Progenitor cell of endocrine pancreas (in vitro differentiated cells): ENCODE data around the gene SEC24D. TPM values are rescaled to one million over a fixed set of nuclear protein-coding genes. Genes with fewer than 3 reads are reported as not detected.

Experiments used
- DNase-seq: peaks from one replicate; pipeline ENCODE4 v3.0.0; 2021; ENCODE audit warnings: low spot score; ENCODE audit not compliant: unreplicated experiment
- H3K27ac Mint-ChIP-seq: 2 replicates; pipeline ENCODE4 v1.8.0; 2021; ENCODE audit warnings: mild to moderate bottlenecking, moderate library complexity, mixed read lengths
- H3K27me3 Mint-ChIP-seq: 2 replicates; pipeline ENCODE4 v1.8.0; 2021; ENCODE audit warnings: mixed read lengths
- H3K36me3 Mint-ChIP-seq: 2 replicates; pipeline ENCODE4 v1.8.0; 2022; ENCODE audit warnings: mixed read lengths; ENCODE audit not compliant: insufficient read depth
- H3K4me1 Mint-ChIP-seq: 2 replicates; pipeline ENCODE4 v1.8.0; 2021; ENCODE audit warnings: low read depth, mixed read lengths
- H3K4me3 Mint-ChIP-seq: 2 replicates; pipeline ENCODE4 v1.8.0; 2021; ENCODE audit warnings: low read depth, mild to moderate bottlenecking, moderate library complexity, mixed read lengths
- H3K9me3 Mint-ChIP-seq: 2 replicates; pipeline ENCODE4 v1.8.0; 2021; ENCODE audit warnings: low read depth, mixed read lengths
- CTCF ChIP-seq: fragments of 200-600 bp; sonication (generic); IDR thresholded peaks from one replicate; pipeline ENCODE4 v1.5.0; 2021; ENCODE audit warnings: antibody characterized with exemption, mild to moderate bottlenecking; ENCODE audit not compliant: unreplicated experiment
- total RNA-seq: library from RNA; stranded (reverse); gene quantifications from 2 replicates; pipeline ENCODE4 v1.2.1, GENCODE V29; 2021

SEC24D gene
- total RNA-seq, 1 donor from 2014 or later: 30.2 TPM

GRCh38 chr4:118772081-118772766 lies 63.7 kb downstream of the SEC24D start:
- Mint-ChIP-seq H3K9me3 (no peaks in the 10 kb centered on the region), H3K4me1 (peaks cover 7% of the 10 kb centered on the region), H3K27me3 (no peaks in the 10 kb centered on the region), H3K4me3 (no peak overlapping the region), H3K36me3 (peaks cover 2% of the 10 kb centered on the region), H3K27ac (no peak overlapping the region)
- no peak for DNase-seq
- TF ChIP-seq CTCF: peak; percentile 68

GRCh38 chr4:118770741-118771187 lies 65.2 kb downstream of the SEC24D start:
- no peak overlapping the region for H3K4me3 Mint-ChIP-seq
- H3K27ac Mint-ChIP-seq: no peak overlapping the region
- DNase-seq: no peak

GRCh38 chr4:118769161-118769560 lies 66.8 kb downstream of the SEC24D start:
- Mint-ChIP-seq H3K9me3 (no peaks in the 10 kb centered on the region), H3K27me3 (no peaks in the 10 kb centered on the region), H3K4me3 (no peak overlapping the region), H3K27ac (peak overlapping the region; percentile 45), H3K36me3 (peaks cover 2% of the 10 kb centered on the region), H3K4me1 (peaks cover 4% of the 10 kb centered on the region)
- no peak for DNase-seq
- TF ChIP-seq CTCF: no peak

More at GRCh38 chr4:118770741-118771187, 65.2 kb downstream of the SEC24D start:
- no peak for TF ChIP-seq CTCF
- no peaks in the 10 kb centered on the region for H3K27me3 Mint-ChIP-seq
- H3K36me3 Mint-ChIP-seq: peaks cover 2% of the 10 kb centered on the region
- H3K4me1 Mint-ChIP-seq: peaks cover 7% of the 10 kb centered on the region
- H3K9me3 Mint-ChIP-seq: no peaks in the 10 kb centered on the region

GRCh38 chr4:118767109-118767508 lies 68.8 kb downstream of the SEC24D start:
- no peak overlapping the region for H3K4me3 Mint-ChIP-seq
- H3K27me3 Mint-ChIP-seq: no peaks in the 10 kb centered on the region
- H3K36me3 Mint-ChIP-seq: peaks cover 3% of the 10 kb centered on the region
- no peak for DNase-seq
- no peaks in the 10 kb centered on the region for H3K9me3 Mint-ChIP-seq
- peaks cover 4% of the 10 kb centered on the region for H3K4me1 Mint-ChIP-seq
- TF ChIP-seq CTCF: no peak
- H3K27ac Mint-ChIP-seq: no peak overlapping the region

GRCh38 chr4:118765399-118765798 lies 70.5 kb downstream of the SEC24D start:
- Mint-ChIP-seq H3K27me3 (no peaks in the 10 kb centered on the region), H3K4me1 (peaks cover under 1% of the 10 kb centered on the region), H3K4me3 (no peak overlapping the region), H3K27ac (no peak overlapping the region), H3K36me3 (peaks cover 3% of the 10 kb centered on the region), H3K9me3 (no peaks in the 10 kb centered on the region)
- no peak for DNase-seq
- no peak for TF ChIP-seq CTCF
